ENCODE data around the gene SH3GL3. TPM values are rescaled to one million over a fixed set of nuclear protein-coding genes. Genes with fewer than 3 reads are reported as not detected.

SH3GL3 gene
- total and polyA plus RNA-seq, 2 of the 4 experiments (the other 2 are of a cell fraction) = not detected

DNA sequence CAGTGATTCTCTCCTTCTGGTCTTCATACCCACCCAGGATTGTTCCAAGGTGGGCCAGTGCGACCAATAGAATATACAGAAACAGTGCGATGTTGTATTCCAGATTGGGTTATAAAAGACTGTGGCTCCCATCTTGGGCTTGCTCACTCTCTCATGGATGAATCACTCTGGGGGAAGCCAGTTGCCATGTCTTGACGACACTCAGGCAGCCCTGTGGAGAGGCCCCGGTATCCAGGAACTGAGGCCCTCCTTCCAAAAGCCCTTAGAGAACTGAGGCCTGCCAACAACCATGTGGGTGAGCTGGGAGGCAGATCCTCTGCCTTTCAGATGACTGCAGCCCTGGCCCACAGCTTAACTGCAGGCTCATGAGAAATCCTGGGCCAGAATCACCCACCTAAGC is 57.2 kb downstream of the SH3GL3 start:
- Histone ChIP-seq H2BK5ac (ENCODE audit: low read depth, low read length, poor library complexity, severe bottlenecking) (no peak overlapping the region), H4K91ac (ENCODE audit: insufficient read depth, low read depth, low read length) (no peak overlapping the region), H3K79me1 (ENCODE audit: low read depth in 1 of 2, low read length in 2 of 2) (no peaks in the 10 kb centered on the region), H3K9ac (ENCODE audit: low read depth, low read length) (no peak overlapping the region), H4K8ac (ENCODE audit: low read depth in 2 of 2, low read length in 2 of 2) (no peak overlapping the region), H2BK20ac (ENCODE audit: low read depth, low read length) (no peak overlapping the region), H3K4me3 (ENCODE audit: insufficient read depth, low read depth, low read length) (no peak overlapping the region), H3K18ac (ENCODE audit: low read depth, low read length) (no peak overlapping the region), H2BK120ac (ENCODE audit: low read depth, low read length) (no peak overlapping the region), H2AFZ (replicated peaks; ENCODE audit: low read length, poor library complexity) (no peak overlapping the region), H2AK9ac (replicated peaks; ENCODE audit: low read depth, low read length, poor library complexity) (no peak overlapping the region), H3K4me1 (ENCODE audit: control insufficient read depth, insufficient read depth, low read length) (no peaks in the 10 kb centered on the region), H3K27ac (ENCODE audit: insufficient read depth, low read length) (no peak overlapping the region), H3K4me2 (ENCODE audit: low read depth, low read length) (no peak overlapping the region), H4K20me1 (ENCODE audit: insufficient read depth, low read length) (no peaks in the 10 kb centered on the region), H4K5ac (ENCODE audit: low read depth, low read length) (no peak overlapping the region), H3K27me3 (ENCODE audit: control insufficient read depth, insufficient read depth, low read length) (no peaks in the 10 kb centered on the region), H3K4ac (ENCODE audit: low read depth, low read length) (no peak overlapping the region), H3K23ac (ENCODE audit: low read depth, low read length) (no peak overlapping the region), H2BK15ac (ENCODE audit: low read depth, low read length) (no peak overlapping the region), H3K56ac (ENCODE audit: extremely low read depth, insufficient read depth, low read length) (no peak overlapping the region), H3K36me3 (ENCODE audit: control insufficient read depth, insufficient read depth, low read length) (no peaks in the 10 kb centered on the region), H2AK5ac (ENCODE audit: low read depth, low read length) (no peak overlapping the region), H3K9me3 (ENCODE audit: control insufficient read depth, insufficient read depth, low read length) (no peaks in the 10 kb centered on the region; the same call in 1 of the 2 replicates), H3K9me1 (ENCODE audit: insufficient read depth, low read length) (no peaks in the 10 kb centered on the region), H3K14ac (replicated peaks; ENCODE audit: low read depth, low read length) (no peak overlapping the region)
- DNase-seq (no peak), ATAC-seq (ENCODE audit: low read depth) (no peak)
- intact Hi-C loops (cut with micrococcal nuclease) = no loop called here
- TF ChIP-seq POLR2A (IDR thresholded peaks at IDR 0.05; ENCODE audit: low read depth, low read length) (no peak), SMC3 (IDR thresholded peaks at IDR 0.05; ENCODE audit: low read depth, low read length) (no peak)
- WGBS, 2 experiments (ENCODE audit: extremely low coverage in 2 of 2, insufficient read length in 1 of 2) = no CpG with 5 or more reads among the region's 4 CpGs
- no TSS peak for BruUV-seq (replicated peaks)
- dilution Hi-C loops (cut with HindIII; ENCODE audit: low sequenced_read_pairs, unreplicated experiment) = no loop called here
- CTCF ChIA-PET = no interaction called here
- POLR2A ChIA-PET (ENCODE audit: unreplicated experiment) = no interaction called here
- in situ Hi-C loops (cut with MboI; ENCODE audit: low sequenced_read_pairs) = no loop called here
